HG03460 (cell line): ENCODE measurements around the gene PREX1.

Experiments used
- ATAC-seq: cut with Tn5 transposase; IDR thresholded peaks from one replicate; pipeline ENCODE4 v1.9.1; 2021; ENCODE audit not compliant: unreplicated experiment

The PREX1 gene

DNA sequence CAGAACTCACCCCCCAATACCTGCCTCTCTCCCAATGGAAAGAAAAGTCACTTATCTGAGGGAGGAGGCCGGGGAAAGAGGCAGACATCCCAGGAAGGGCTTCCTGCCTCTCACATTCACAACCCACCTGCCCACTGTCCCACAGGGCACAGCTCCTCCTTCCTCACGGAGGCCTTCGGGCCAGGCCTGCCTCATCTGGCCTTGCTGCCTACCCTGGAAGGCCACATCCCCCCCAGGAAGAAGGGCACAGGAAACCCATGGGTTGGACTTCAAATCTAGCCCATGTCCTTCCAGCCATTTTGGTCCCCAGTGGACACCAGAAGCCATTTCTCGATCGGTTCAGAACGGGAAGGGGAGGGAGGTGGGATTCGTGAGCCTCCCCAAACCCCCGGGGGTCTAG, 162.0 kb downstream of the PREX1 start:
- ATAC-seq = no peak

DNA sequence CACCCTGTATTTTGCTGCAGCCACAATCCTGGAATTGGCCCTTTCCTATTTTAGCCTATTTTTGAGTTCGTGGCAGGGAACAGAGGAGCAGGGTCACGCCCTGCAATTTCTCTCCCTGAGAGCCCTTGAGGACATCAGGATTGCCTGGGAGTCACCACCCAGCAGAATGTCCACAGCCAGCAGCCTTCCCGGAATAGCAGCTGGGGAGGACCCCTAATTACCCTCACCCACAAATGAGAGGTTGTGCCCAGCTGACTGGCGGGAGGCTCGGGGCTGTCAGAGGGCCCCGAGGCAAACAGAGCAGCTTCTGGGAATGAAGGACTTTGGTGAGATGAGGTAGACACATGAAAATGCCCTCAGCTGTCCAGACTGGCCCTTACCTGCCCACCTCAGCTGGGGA, 165.1 kb downstream of the PREX1 start:
- ATAC-seq = no peak

- ATAC-seq = no peak
Observed at GRCh38 chr20:48661575-48662455, 166.0 kb downstream of the PREX1 start.

DNA sequence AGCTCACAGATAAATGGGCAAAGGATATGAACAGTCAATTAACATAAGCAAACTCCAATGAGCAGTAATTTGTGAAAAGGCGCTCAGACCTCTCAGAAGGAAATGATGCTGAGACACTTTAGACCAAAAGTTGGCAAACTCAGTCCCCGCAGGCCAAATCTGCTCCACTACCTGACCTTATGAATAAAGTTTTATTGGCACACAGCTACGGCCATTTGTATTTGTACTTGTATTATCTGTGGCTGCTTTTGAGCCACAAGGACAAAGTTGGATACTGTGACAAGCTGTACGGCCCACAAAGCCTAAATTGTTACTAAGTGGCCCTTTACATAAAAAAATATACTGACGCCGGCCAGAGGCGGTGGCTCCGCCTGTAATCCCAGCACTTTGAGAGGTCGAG, 167.0 kb downstream of the PREX1 start:
- ATAC-seq = no peak

DNA sequence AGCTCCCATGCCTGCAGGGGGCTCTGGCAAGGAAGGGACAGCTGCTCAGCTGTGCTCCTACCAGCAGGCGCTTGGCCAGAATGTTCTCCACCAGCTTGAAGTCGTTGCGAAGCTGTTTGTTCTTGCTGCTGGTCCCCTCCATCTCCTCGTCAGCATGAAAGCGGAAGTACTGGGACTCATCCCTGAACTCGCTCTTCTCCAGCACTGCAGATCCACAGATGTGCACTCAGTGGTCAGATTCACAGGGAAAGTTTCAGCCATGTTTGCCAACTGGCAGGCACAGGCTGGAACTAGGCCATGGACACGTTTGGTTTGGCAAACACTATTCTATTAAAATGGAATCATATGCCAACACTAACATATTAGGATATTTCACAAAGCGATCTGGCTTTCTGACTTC, 167.9 kb downstream of the PREX1 start:
- no peak for ATAC-seq

DNA sequence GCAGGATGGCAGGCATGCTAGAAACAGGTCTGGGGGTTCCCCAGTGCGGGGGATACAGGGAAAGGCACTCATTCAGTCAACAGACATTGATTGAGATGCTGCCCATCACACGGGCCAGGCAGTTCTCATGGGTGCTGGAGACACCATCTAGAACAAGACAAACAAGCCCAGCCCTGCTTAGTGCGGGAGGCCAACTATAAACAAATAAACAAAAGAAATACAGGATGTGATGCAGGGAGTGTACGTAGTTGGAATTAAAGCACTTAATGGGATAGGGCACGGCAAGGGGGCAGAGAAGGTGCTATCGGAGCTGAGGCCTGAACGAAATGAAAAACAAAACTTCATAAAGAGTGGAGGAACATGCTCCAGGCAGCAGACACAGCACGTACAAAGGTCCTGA, 169.3 kb downstream of the PREX1 start:
- no peak for ATAC-seq

- ATAC-seq = no peak
Observed at GRCh38 chr20:48658198-48658476, 169.7 kb downstream of the PREX1 start.

- ATAC-seq = no peak
Observed at GRCh38 chr20:48657426-48658197, 170.2 kb downstream of the PREX1 start.

DNA sequence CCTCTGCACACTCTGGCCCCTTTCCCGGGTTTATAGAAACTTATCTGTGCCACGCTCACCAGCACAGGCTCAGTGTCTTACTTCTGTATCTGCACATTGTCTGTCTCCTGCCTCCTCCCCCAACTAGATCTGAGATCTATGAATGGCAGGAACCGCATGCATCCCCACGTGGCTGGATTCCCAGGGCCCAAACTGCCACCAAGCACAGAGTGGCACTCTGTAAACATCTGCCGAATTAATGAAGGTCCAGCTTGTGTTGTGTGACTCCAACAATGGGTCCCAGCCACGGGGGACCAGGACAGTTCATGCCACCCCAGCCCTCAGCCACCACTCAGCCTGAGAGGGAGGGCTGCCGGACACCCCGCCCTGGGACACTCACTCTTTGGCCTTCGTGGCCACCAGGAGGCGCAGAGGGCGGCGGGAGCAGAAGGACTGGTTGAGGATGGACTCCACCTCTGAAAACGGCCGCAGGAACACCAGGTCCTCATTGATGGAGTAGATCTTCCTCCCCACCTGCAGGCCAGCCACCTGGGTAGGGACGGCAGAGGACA, 171.1 kb downstream of the PREX1 start:
- ATAC-seq = no peak

DNA sequence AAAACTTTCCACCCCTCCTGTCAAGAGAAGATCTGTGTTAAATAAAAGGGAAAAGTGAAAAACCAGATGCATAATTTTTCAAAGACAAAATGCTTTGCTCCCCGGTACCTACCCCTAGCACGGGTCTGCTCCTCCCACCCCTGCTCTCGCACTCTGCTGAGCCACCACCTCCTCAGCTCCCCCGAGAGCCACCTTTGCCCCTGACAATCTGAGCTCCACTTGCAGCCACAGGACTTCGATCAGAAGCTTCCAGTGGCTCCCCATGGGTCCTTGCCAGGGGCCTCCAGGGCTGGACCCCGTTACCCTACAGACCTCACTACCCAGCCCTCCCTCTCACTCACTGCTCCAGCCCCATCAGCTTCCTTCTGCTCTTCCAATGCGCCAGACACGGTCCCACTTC, 171.7 kb downstream of the PREX1 start:
- ATAC-seq = no peak

DNA sequence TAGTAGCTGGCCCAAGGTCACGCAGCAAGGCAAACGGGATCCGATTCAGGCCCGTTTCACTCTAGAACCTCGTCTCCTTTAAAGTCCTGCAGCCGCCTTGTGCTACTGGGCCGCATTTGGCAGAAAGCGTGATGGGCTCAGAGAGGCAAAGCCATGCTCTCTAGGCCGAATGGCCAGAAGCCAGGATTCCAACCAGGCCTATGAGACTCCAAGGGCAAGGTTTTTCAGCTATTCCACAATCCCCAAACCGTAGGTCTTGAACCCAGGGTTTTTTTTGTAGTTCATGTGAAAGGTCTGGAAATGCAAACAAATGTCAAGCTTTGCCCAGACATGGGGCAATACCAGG, 174.1 kb downstream of the PREX1 start:
- ATAC-seq = no peak

DNA sequence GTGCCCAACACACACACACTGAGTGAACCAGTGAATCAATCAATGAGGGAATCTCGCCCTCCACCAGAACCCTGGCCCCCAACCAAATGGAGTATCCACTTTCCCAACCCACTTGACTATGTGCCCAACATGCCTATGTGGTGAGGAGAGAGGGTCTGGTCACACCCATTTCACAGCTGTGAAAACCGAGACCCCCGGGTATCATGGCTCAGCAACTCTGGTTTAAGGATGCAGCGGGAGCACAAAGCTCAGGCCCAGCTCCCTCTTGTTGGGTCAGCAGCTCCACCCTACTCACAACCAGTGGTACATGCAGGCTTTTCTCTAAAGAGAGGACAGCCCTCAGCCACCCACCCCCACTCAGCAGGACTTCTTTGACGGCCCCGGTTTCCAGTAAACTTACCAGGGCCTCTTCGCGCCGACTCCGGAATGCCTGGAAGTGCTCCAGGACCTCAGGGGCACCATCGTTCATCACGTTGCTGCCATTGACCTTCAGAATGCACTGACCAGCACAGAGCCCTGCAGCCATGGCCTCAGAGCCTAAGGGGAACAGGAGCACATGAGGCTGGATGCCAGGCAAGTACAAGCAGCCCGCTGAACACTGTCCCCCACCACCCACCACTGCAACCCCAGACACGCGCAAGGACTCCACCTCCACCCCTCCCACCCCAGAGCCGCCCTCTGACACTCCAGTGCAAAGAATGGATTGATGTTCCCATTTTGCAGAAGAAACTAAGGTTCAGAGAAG, 174.7 kb downstream of the PREX1 start:
- ATAC-seq = no peak

- ATAC-seq = no peak
Observed at GRCh38 chr20:48651960-48652359, 175.8 kb downstream of the PREX1 start.

GRCh38 chr20:48651271-48651670, 176.5 kb downstream of the PREX1 start:
- ATAC-seq = no peak

- ATAC-seq = no peak
Observed at GRCh38 chr20:48649868-48650267, 177.9 kb downstream of the PREX1 start.

- no peak for ATAC-seq
Observed at GRCh38 chr20:48649104-48649626, 178.6 kb downstream of the PREX1 start.

- ATAC-seq = no peak
Observed at GRCh38 chr20:48648482-48649051, 179.2 kb downstream of the PREX1 start.

DNA sequence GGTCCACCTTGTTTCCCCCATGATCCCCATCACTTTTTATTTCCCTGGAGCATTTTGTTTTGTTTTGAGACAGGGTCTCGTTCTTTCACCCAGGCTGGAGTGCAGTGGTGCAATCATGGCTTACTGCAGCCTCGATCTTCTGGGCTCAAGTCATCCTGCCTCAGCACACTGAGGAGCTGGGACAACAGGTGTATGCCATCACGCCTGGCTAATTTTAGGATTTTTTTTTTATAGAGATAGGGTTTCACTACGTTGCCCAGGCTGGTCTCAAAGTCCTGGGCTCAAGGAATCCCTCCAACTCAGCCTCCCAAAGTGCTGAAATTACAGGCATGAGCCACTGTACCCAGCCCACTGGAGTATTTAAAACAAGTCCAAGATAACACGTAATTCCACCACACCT, 179.9 kb downstream of the PREX1 start:
- no peak for ATAC-seq

GRCh38 chr20:48645666-48646065, 182.1 kb downstream of the PREX1 start:
- ATAC-seq = no peak

DNA sequence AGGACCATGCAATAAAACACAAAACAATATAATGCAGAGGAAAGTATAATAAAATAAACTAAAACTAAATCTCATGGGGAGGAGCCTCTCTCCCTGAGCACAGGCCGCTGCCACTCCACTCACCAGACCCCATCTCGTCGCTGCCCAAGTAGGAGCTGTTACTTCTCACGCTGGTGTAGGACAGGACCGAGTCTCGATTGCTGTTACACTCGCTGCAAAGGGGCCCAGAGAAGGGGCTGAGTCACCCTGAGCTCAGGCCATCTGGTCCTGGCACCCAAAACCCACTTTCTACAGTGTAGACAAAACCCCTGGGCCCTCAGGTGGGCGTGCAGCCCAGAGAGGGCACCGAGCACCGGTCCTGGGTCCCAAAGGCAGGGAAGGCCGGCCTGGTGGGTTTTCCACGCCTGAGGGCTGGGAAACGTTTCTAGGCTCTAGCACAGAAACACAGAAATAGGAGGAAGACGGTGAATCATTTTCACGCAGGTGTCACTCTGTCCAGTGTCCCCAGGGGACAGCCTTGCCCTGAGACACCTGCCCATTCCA, 183.4 kb downstream of the PREX1 start:
- no peak for ATAC-seq
